AG04450 (cell line): ENCODE results near the gene CYP26B1. TPM values are rescaled to one million over a fixed set of nuclear protein-coding genes. Genes with fewer than 3 reads are reported as not detected.

Experiments
- CTCF ChIA-PET: fragments of 300-600, 350-600 bp; formaldehyde crosslinking; extraction: SDS; loops from one replicate; lab custom pipeline; 2022; ENCODE audit warnings: antibody characterized with exemption, inconsistent platforms; lab: Charles Lee
- POLR2A ChIA-PET: fragments of 350-600 bp; formaldehyde crosslinking; extraction: SDS; loops from one replicate; lab custom pipeline; 2021; ENCODE audit warnings: antibody characterized with exemption, inconsistent platforms; lab: Yijun Ruan, JAX
- DNase-seq: peaks from one replicate; pipeline ENCODE4 v3.0.0-alpha.2; 2011; ENCODE audit warnings: low read depth, low spot score
- H3K27ac ChIP-seq: one replicate; pipeline ENCODE4 v1.5.1; 2012; ENCODE audit warnings: low read depth, low read length, control low read depth
- H3K27me3 ChIP-seq: one replicate; pipeline ENCODE4 v1.6.0; 2012; ENCODE audit warnings: low read length; ENCODE audit not compliant: control insufficient read depth, insufficient read depth
- H3K4me3 ChIP-seq: 2 replicates; pipeline ENCODE4 v1.5.1; 2011; ENCODE audit warnings: mild to moderate bottlenecking, low read depth, low read length, control low read depth
- H3K9me3 ChIP-seq: 2 replicates; pipeline ENCODE4 v1.5.1; 2012; ENCODE audit warnings: low read length; ENCODE audit not compliant: control insufficient read depth, insufficient read depth
- CTCF ChIP-seq: IDR thresholded peaks from 2 replicates; pipeline ENCODE4 v1.5.1; 2011; ENCODE audit warnings: low read depth, low read length, control low read depth, inconsistent platforms
- polyA plus RNA-seq: library from polyadenylated mRNA; depleted of rRNA; stranded (reverse); fragments of >200 nt; gene quantifications from 2 replicates; pipeline ENCODE4 v1.2.3, GENCODE V29; 2011

Gene CYP26B1
- polyA plus RNA-seq, 1 experiment, result 0.01 TPM

- no peak for TF ChIP-seq CTCF
- CTCF ChIA-PET, result interaction anchor here (0.6 to 5.1 kb wide), 39 partner anchors 9 to 610 kb away, joined by 3 to 60 read pairs (median 4); no protein-coding TSS in a partner anchor
- peaks cover 83% of the 10 kb centered on the region for H3K27me3 ChIP-seq
- H3K27ac ChIP-seq, result no peak overlapping the region
- POLR2A ChIA-PET, result no interaction called here
- peaks cover 15% of the 10 kb centered on the region for H3K9me3 ChIP-seq
- no peak overlapping the region for H3K4me3 ChIP-seq
- DNase-seq, result no peak
These were observed 3.2 kb upstream of the CYP26B1 start for GRCh38 chr2:72150861-72151356.

GRCh38 chr2:72150157-72150860 is 2.6 kb upstream of the CYP26B1 start:
- CTCF ChIA-PET, result interaction anchor here (0.6 to 5.1 kb wide), 51 partner anchors 10 to 824 kb away, joined by 3 to 60 read pairs (median 4); partner anchors contain the start of gene ZNF638
- peak; percentile 79 for TF ChIP-seq CTCF
- Histone ChIP-seq H3K4me3 (peak overlapping the region; percentile 21; the same call in 1 of the 2 replicates), H3K9me3 (peaks cover 15% of the 10 kb centered on the region), H3K27ac (no peak overlapping the region), H3K27me3 (peaks cover 83% of the 10 kb centered on the region)
- peak; percentile 29 for DNase-seq
- POLR2A ChIA-PET, result no interaction called here

DNA sequence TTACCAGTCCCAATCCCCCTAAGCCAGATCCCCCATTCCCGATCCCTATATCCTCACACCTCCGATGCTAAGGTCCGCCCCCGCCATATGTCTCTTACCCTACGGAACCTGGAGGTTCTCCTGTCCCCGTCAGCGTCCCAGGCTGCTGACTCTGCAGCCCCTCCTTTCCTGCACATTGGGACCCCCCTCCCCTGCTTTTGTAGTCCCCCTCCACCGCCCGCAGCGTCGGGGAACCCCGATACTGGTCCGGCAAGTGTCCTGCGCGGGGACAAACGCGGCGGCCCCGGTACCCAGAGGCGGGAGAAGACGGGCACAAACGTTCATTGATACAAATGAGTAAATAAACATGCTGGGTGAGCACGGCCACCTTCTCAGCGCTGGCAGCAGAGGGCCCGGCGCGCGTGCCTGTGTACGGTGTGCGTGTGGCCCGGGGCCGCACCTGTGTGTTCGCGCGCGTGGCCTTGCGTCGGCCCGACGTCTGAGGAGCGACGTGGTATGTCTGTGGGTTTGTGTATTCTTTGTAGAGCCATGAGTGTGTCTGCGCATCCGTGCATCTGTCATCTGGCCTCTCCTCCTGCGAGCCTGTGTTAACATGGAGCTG is 2.0 kb upstream of the CYP26B1 start:
- H3K9me3 ChIP-seq, result peaks cover 15% of the 10 kb centered on the region
- no peak overlapping the region for H3K27ac ChIP-seq
- peak overlapping the region; percentile 21; the same call in 1 of the 2 replicates for H3K4me3 ChIP-seq
- H3K27me3 ChIP-seq, result peaks cover 83% of the 10 kb centered on the region
- POLR2A ChIA-PET, result no interaction called here
- CTCF ChIA-PET, result interaction anchor here (0.6 to 5.1 kb wide), 42 partner anchors 10 to 825 kb away, joined by 3 to 60 read pairs (median 4); partner anchors contain the start of gene ZNF638
- DNase-seq, result no peak
- no peak; the same call in 1 of the 2 replicates for TF ChIP-seq CTCF

DNA sequence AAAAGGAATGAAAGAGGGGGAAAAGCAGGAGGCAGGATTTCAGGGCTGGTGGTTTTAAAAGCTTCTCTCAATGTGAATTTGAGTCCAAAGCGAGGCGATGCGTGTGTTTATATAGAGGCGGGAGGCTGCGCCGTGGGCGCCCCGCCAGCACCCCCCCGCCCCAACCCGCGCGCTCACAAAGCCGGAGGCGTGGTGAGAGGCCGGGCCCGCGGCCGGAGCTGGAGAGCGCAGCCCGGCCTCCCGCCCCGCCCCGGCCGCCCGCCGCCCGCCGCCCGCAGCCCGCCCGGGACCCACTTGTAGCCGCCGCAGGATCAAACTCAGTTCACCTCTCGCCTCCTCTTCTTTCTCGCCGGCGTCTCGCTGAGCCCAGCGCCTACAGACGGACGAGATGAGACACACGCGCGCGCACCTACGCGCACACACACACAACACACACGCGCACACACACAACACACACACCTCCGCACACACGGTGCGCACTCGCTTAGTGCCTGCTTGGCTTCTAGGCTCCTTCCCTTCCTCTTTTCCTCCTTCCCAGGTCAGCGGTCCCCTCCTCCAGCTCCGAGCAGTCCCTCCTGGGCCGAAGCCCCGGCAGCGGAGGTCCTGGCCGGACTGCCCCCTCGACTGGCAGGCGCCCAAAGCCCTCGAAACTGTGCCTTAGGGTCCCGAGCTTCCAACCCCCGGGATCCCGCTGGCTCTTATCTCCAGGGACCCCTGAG is 1.3 kb upstream of the CYP26B1 start:
- Histone ChIP-seq H3K27ac (no peak overlapping the region), H3K4me3 (peak overlapping the region; percentile 55), H3K27me3 (peaks cover 82% of the 10 kb centered on the region), H3K9me3 (peaks cover 17% of the 10 kb centered on the region)
- no peak for DNase-seq
- POLR2A ChIA-PET, result interaction anchor here (0.6 kb wide), 3 partner anchors 69 to 347 kb away, joined by 4 to 5 read pairs (median 5); no protein-coding TSS in a partner anchor
- no peak for TF ChIP-seq CTCF
- CTCF ChIA-PET, result interaction anchor here (0.5 to 5.1 kb wide), 11 partner anchors 11 to 603 kb away, joined by 3 to 60 read pairs (median 4); no protein-coding TSS in a partner anchor
